WTC11 (cell line): Measurements from ENCODE around the gene IL13RA1.

Experiments
- FOXJ3 ChIP-seq: sonication (generic); formaldehyde crosslinking; IDR thresholded peaks from 2 replicates; pipeline ENCODE4 v1.9.0; 2021; ENCODE audit warnings: missing genetic modification reagents, mild to moderate bottlenecking, borderline replicate concordance
- FOXP1 ChIP-seq: sonication (generic); formaldehyde crosslinking; IDR thresholded peaks from 2 replicates; pipeline ENCODE4 v1.8.0; 2022; ENCODE audit warnings: missing genetic modification reagents, mild to moderate bottlenecking, moderate library complexity, borderline replicate concordance
- JAZF1 ChIP-seq: fragments of 250-450 bp; sonication (Bioruptor Pico); IDR thresholded peaks from 2 replicates; pipeline ENCODE4 v1.9.0; 2021; ENCODE audit warnings: moderate library complexity, mild to moderate bottlenecking, inconsistent platforms
- MYBL2 ChIP-seq: sonication (generic); formaldehyde crosslinking; IDR thresholded peaks from 2 replicates; pipeline ENCODE4 v1.8.1; 2023; ENCODE audit warnings: mild to moderate bottlenecking, moderate library complexity, missing genetic modification reagents
- NR2C2 ChIP-seq: sonication (generic); formaldehyde crosslinking; IDR thresholded peaks from 2 replicates; pipeline ENCODE4 v1.8.0; 2022; ENCODE audit warnings: mild to moderate bottlenecking, missing genetic modification reagents
- SP1 ChIP-seq: sonication (generic); formaldehyde crosslinking; conservative IDR thresholded peaks from 2 replicates; pipeline ENCODE4 v1.8.1; 2022; ENCODE audit warnings: missing genetic modification reagents
- ZBTB21 ChIP-seq: sonication (generic); formaldehyde crosslinking; IDR thresholded peaks from 2 replicates; pipeline ENCODE4 v1.8.1; 2023; ENCODE audit warnings: mild to moderate bottlenecking, missing genetic modification reagents, borderline replicate concordance
- ZNF423 ChIP-seq: fragments of 250-450 bp; sonication (Bioruptor Pico); IDR thresholded peaks from 2 replicates; pipeline ENCODE4 v2.1.2; 2022; ENCODE audit warnings: mild to moderate bottlenecking, moderate library complexity
- TF ChIP-seq, protein P1 (sequence below): sonication (generic); formaldehyde crosslinking; IDR thresholded peaks from 2 replicates; pipeline ENCODE4 v1.8.0; 2022; ENCODE audit warnings: mild to moderate bottlenecking, missing genetic modification reagents
- TF ChIP-seq, protein P2 (sequence below): sonication (generic); formaldehyde crosslinking; conservative IDR thresholded peaks from 2 replicates; pipeline ENCODE4 v1.8.1; 2022; ENCODE audit warnings: mild to moderate bottlenecking, missing genetic modification reagents
- TF ChIP-seq, protein P3 (sequence below): fragments of 200-600 bp; IDR thresholded peaks from 2 replicates; pipeline ENCODE4 v1.8.0; 2022; ENCODE audit warnings: antibody characterized with exemption
- TF ChIP-seq, protein P4 (sequence below): sonication (generic); formaldehyde crosslinking; IDR thresholded peaks from 2 replicates; pipeline ENCODE4 v1.8.1; 2023; ENCODE audit warnings: mild to moderate bottlenecking, missing genetic modification reagents
- TF ChIP-seq, protein P5 (sequence below): sonication (generic); formaldehyde crosslinking; IDR thresholded peaks from 2 replicates; pipeline ENCODE4 v1.8.0; 2023; ENCODE audit warnings: missing genetic modification reagents

DNA sequence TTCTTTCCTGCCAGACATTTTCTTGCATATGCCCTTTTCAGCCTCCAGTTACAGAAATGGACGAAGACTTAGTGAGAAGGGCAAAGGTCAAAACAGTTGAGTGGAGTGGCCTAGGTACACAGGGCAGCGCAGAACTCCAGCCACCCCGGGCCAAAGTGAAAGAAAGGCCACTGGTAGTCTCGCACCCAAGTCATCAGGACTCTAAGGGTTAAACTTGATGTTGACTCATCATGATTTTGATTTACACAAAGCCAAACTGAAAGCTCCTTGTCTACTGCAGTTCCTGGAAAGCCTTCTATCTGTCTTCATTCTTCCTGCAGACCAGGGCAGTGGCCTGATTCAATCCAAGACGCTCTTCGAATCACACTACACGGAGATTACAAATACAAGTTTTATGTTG, 2.6 kb upstream of the IL13RA1 start:
- TF ChIP-seq, protein P1, sequence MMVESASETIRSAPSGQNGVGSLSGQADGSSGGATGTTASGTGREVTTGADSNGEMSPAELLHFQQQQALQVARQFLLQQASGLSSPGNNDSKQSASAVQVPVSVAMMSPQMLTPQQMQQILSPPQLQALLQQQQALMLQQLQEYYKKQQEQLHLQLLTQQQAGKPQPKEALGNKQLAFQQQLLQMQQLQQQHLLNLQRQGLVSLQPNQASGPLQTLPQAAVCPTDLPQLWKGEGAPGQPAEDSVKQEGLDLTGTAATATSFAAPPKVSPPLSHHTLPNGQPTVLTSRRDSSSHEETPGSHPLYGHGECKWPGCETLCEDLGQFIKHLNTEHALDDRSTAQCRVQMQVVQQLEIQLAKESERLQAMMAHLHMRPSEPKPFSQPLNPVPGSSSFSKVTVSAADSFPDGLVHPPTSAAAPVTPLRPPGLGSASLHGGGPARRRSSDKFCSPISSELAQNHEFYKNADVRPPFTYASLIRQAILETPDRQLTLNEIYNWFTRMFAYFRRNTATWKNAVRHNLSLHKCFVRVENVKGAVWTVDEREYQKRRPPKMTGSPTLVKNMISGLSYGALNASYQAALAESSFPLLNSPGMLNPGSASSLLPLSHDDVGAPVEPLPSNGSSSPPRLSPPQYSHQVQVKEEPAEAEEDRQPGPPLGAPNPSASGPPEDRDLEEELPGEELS (CRISPR knock-in tag), result no peak
- TF ChIP-seq, protein P2, sequence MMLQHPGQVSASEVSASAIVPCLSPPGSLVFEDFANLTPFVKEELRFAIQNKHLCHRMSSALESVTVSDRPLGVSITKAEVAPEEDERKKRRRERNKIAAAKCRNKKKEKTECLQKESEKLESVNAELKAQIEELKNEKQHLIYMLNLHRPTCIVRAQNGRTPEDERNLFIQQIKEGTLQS, result no peak
- TF ChIP-seq JAZF1 (CRISPR knock-in tag), result no peak
- TF ChIP-seq, protein P3, sequence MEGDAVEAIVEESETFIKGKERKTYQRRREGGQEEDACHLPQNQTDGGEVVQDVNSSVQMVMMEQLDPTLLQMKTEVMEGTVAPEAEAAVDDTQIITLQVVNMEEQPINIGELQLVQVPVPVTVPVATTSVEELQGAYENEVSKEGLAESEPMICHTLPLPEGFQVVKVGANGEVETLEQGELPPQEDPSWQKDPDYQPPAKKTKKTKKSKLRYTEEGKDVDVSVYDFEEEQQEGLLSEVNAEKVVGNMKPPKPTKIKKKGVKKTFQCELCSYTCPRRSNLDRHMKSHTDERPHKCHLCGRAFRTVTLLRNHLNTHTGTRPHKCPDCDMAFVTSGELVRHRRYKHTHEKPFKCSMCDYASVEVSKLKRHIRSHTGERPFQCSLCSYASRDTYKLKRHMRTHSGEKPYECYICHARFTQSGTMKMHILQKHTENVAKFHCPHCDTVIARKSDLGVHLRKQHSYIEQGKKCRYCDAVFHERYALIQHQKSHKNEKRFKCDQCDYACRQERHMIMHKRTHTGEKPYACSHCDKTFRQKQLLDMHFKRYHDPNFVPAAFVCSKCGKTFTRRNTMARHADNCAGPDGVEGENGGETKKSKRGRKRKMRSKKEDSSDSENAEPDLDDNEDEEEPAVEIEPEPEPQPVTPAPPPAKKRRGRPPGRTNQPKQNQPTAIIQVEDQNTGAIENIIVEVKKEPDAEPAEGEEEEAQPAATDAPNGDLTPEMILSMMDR, result no peak
- TF ChIP-seq, protein P4, sequence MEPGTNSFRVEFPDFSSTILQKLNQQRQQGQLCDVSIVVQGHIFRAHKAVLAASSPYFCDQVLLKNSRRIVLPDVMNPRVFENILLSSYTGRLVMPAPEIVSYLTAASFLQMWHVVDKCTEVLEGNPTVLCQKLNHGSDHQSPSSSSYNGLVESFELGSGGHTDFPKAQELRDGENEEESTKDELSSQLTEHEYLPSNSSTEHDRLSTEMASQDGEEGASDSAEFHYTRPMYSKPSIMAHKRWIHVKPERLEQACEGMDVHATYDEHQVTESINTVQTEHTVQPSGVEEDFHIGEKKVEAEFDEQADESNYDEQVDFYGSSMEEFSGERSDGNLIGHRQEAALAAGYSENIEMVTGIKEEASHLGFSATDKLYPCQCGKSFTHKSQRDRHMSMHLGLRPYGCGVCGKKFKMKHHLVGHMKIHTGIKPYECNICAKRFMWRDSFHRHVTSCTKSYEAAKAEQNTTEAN (CRISPR knock-in tag), result no peak
- TF ChIP-seq MYBL2 (CRISPR knock-in tag), result no peak
- TF ChIP-seq, protein P5, sequence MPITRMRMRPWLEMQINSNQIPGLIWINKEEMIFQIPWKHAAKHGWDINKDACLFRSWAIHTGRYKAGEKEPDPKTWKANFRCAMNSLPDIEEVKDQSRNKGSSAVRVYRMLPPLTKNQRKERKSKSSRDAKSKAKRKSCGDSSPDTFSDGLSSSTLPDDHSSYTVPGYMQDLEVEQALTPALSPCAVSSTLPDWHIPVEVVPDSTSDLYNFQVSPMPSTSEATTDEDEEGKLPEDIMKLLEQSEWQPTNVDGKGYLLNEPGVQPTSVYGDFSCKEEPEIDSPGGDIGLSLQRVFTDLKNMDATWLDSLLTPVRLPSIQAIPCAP (CRISPR knock-in tag), result no peak
- TF ChIP-seq NR2C2 (CRISPR knock-in tag), result no peak
- TF ChIP-seq ZBTB21 (CRISPR knock-in tag), result no peak
- TF ChIP-seq SP1 (CRISPR knock-in tag), result no peak
- no peak for TF ChIP-seq FOXP1 (CRISPR knock-in tag)
- TF ChIP-seq ZNF423 (CRISPR knock-in tag), result no peak
- no peak for TF ChIP-seq FOXJ3
